Measurements from ENCODE around the gene OOSP4B. TPM values are rescaled to one million over a fixed set of nuclear protein-coding genes. Genes with fewer than 3 reads are reported as not detected.

The OOSP4B gene
- not detected in 2 replicates for total RNA-seq

GRCh38 chr11:60016881-60017280, at the start of gene OOSP4B:
TSS of gene OOSP4B (plus strand) at chr11:60017181.

DNA sequence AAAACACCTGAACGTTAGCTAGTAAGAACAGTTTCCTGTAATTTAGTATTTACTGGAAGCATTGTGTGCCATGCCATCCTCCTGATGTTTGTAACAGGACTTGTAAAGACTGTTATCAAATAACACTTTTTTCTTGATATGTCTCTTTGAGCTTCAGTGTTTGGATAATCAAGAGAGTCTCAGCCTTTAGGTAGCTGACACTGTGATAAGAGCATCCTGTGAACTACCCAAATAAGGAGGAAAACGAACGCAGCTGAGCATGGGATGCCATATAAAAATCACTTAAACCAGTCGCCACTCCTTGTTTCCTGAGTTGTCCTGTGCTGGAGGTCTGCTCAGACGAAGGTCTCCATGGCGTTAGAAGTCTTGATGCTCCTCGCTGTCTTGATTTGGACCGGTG, 23.1 kb downstream of the OOSP4B start, which contains the start of gene OOSP2:
OOSP2 (plus strand) TSS at position 301 of the 400 bp plus-strand sequence; CDS start at position 352, 51 bp downstream.

DNA sequence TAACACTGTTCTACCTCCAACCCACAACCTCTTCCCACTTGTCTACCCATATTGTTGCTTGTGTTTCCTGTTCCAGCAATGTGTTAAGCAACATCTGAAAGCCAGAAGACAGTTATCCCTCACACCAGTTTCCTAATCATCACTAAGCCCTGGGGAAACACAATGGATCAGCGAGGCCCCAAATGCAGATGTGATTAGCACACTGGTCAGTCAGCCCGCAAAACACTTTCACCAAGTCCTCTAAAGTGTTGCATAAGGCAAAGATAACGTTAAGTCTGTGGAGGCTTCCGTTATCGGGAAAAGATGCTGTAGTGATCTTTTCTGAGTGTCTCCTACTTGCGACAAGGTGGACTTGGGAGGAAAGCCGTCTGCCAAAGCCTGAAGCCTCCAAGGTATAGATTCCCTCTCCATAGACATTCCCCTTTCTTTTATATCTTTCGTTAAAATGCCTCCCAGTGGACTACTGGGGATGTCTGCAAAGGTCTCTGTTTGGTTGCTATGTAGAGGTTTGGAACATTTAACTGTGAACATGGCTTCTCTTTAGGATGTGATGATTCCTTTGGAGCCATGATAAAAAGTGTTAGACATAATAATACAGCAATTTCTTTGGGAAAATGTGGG, 39.5 kb downstream of the OOSP4B start, which contains the start of gene MS4A3:
MS4A3 (plus strand) TSS at position 317 of the 621 bp plus-strand sequence. CDS start 4,496 bp downstream, outside the sequence.

Other genes starting within 250 kb of the OOSP4B start
- 25.9 and 26.1 TPM in 2 replicates for gene MRPL16, start 206.4 kb upstream of the OOSP4B start, total RNA-seq
- not detected in 2 replicates for gene CBLIF, start 171.7 kb upstream of the OOSP4B start, total RNA-seq
- not detected in 2 replicates for gene TCN1, start 150.7 kb upstream of the OOSP4B start, total RNA-seq
- gene OOSP3, start 138.4 kb upstream of the OOSP4B start, total RNA-seq, result not detected in 2 replicates
- gene OOSP1, start 78.7 kb upstream of the OOSP4B start, total RNA-seq, result not detected in 2 replicates
- gene OOSP4A, start 53.1 kb upstream of the OOSP4B start, total RNA-seq, result not detected in 2 replicates
- gene OOSP2, start 23.2 kb downstream of the OOSP4B start, total RNA-seq, result not detected in 2 replicates
- gene MS4A3, start 39.5 kb downstream of the OOSP4B start, total RNA-seq, result not detected in 2 replicates
- not detected in 2 replicates for gene MS4A2, start 71.5 kb downstream of the OOSP4B start, total RNA-seq
- not detected in 2 replicates for gene MS4A6A, start 165.9 kb downstream of the OOSP4B start, total RNA-seq
- not detected in 2 replicates for gene MS4A4E, start 226.0 kb downstream of the OOSP4B start, total RNA-seq

Measured in hair follicle dermal papilla cell (primary cell).